Measurements from ENCODE around the gene LRMDA.
"Not testable (repeated sequence)": the region's sequence is repeated elsewhere in the genome, so short reads cannot be mapped to it uniquely, and the experiment has no call there.

LRMDA gene

GRCh38 chr10:76126607-76127527 lies 695.4 kb downstream of the LRMDA start:
- no peak for DNase-seq (ENCODE audit: low spot score)

- no peak for DNase-seq (ENCODE audit: low spot score)
Observed at GRCh38 chr10:76127984-76128589, 696.7 kb downstream of the LRMDA start.

- DNase-seq (ENCODE audit: low spot score): no peak
Observed at GRCh38 chr10:76129213-76129612, 697.8 kb downstream of the LRMDA start.

GRCh38 chr10:76130892-76131291 lies 699.5 kb downstream of the LRMDA start:
- DNase-seq (ENCODE audit: low spot score): no peak

- DNase-seq (ENCODE audit: low spot score): no peak
Observed at GRCh38 chr10:76133597-76134255, 702.3 kb downstream of the LRMDA start.

- no peak for DNase-seq (ENCODE audit: low spot score)
Observed at GRCh38 chr10:76136961-76137360, 705.5 kb downstream of the LRMDA start.

- DNase-seq (ENCODE audit: low spot score): no peak
Observed at GRCh38 chr10:76138286-76138685, 706.9 kb downstream of the LRMDA start.

- DNase-seq (ENCODE audit: low spot score): no peak
Observed at GRCh38 chr10:76138906-76139305, 707.5 kb downstream of the LRMDA start.

- DNase-seq (ENCODE audit: low spot score): no peak
Observed at GRCh38 chr10:76139431-76139830, 708.0 kb downstream of the LRMDA start.

- DNase-seq (ENCODE audit: low spot score): no peak
Observed at GRCh38 chr10:76141376-76141775, 710.0 kb downstream of the LRMDA start.

GRCh38 chr10:76148217-76148616 lies 716.8 kb downstream of the LRMDA start:
- not testable (repeated sequence) for DNase-seq (ENCODE audit: low spot score)

- no peak for DNase-seq (ENCODE audit: low spot score)
Observed at GRCh38 chr10:76149182-76149581, 717.8 kb downstream of the LRMDA start.

GRCh38 chr10:76149602-76150138 lies 718.2 kb downstream of the LRMDA start:
- no peak for DNase-seq (ENCODE audit: low spot score)

GRCh38 chr10:76150139-76150875 lies 718.9 kb downstream of the LRMDA start:
- no peak for DNase-seq (ENCODE audit: low spot score)

GRCh38 chr10:76150876-76151288 lies 719.5 kb downstream of the LRMDA start:
- DNase-seq (ENCODE audit: low spot score): no peak

GRCh38 chr10:76152186-76152585 lies 720.8 kb downstream of the LRMDA start:
- DNase-seq (ENCODE audit: low spot score): no peak

GRCh38 chr10:76155961-76156360 lies 724.5 kb downstream of the LRMDA start:
- DNase-seq (ENCODE audit: low spot score): no peak

GRCh38 chr10:76160446-76161300 lies 729.2 kb downstream of the LRMDA start:
- DNase-seq (ENCODE audit: low spot score): no peak

- DNase-seq (ENCODE audit: low spot score): no peak
Observed at GRCh38 chr10:76161301-76161582, 729.8 kb downstream of the LRMDA start.

- DNase-seq (ENCODE audit: low spot score): no peak
Observed at GRCh38 chr10:76168437-76168836, 737.0 kb downstream of the LRMDA start.

GRCh38 chr10:76169246-76169645 lies 737.8 kb downstream of the LRMDA start:
- no peak for DNase-seq (ENCODE audit: low spot score)

All from germinal center (tissue), 1 donor.